Measurements from ENCODE around the gene MYO1D. TPM values are rescaled to one million over a fixed set of nuclear protein-coding genes. Genes with fewer than 3 reads are reported as not detected.

MYO1D gene
- total RNA-seq, 1 experiment from 2014 or later = 2.3 TPM

- Histone ChIP-seq H3K27ac (no peak overlapping the region), H3K9me3 (replicated peaks) (no peaks in the 10 kb centered on the region), H3K4me3 (peak overlapping the region; percentile 60), H3K36me3 (no peaks in the 10 kb centered on the region), H3K27me3 (no peaks in the 10 kb centered on the region), H3K4me1 (no peaks in the 10 kb centered on the region)
- peak; percentile 85 to 90 for DNase-seq
These were observed 340 bp upstream of the MYO1D start for GRCh38 chr17:32877164-32877764.

- Histone ChIP-seq H3K9me3 (replicated peaks) (no peaks in the 10 kb centered on the region), H3K27me3 (no peaks in the 10 kb centered on the region), H3K27ac (no peak overlapping the region), H3K36me3 (no peaks in the 10 kb centered on the region), H3K4me3 (peak overlapping the region; percentile 60; the same call in 1 of the 2 replicates), H3K4me1 (no peaks in the 10 kb centered on the region)
- peak in 1 of 2 experiments; percentile 6 for DNase-seq
These were observed 954 bp downstream of the MYO1D start for GRCh38 chr17:32875923-32876416.

GRCh38 chr17:32875230-32875917, 1.6 kb downstream of the MYO1D start:
- Histone ChIP-seq H3K4me1 (no peaks in the 10 kb centered on the region), H3K27ac (no peak overlapping the region), H3K9me3 (replicated peaks) (no peaks in the 10 kb centered on the region), H3K27me3 (no peaks in the 10 kb centered on the region), H3K36me3 (no peaks in the 10 kb centered on the region), H3K4me3 (no peak overlapping the region)
- DNase-seq = no peak

GRCh38 chr17:32873114-32873513, 3.8 kb downstream of the MYO1D start:
- no peak overlapping the region for H3K27ac ChIP-seq

GRCh38 chr17:32871746-32872145, 5.2 kb downstream of the MYO1D start:
- no peak overlapping the region for H3K27ac ChIP-seq
- DNase-seq = no peak
- no peaks in the 10 kb centered on the region for H3K36me3 ChIP-seq
- no peak overlapping the region for H3K4me3 ChIP-seq
- H3K4me1 ChIP-seq = no peaks in the 10 kb centered on the region
- peaks cover 7% of the 10 kb centered on the region; the same call in 1 of the 2 replicates for H3K27me3 ChIP-seq
- no peaks in the 10 kb centered on the region for H3K9me3 ChIP-seq (replicated peaks)

More at GRCh38 chr17:32873114-32873513, 3.8 kb downstream of the MYO1D start:
- H3K4me3 ChIP-seq = no peak overlapping the region
- H3K4me1 ChIP-seq = no peaks in the 10 kb centered on the region
- no peaks in the 10 kb centered on the region for H3K9me3 ChIP-seq (replicated peaks)
- H3K27me3 ChIP-seq = peaks cover 5% of the 10 kb centered on the region; the same call in 1 of the 2 replicates
- H3K36me3 ChIP-seq = no peaks in the 10 kb centered on the region
- DNase-seq = no peak

GRCh38 chr17:32870969-32871368, 6.0 kb downstream of the MYO1D start:
- H3K27me3 ChIP-seq = peaks cover 11% of the 10 kb centered on the region; the same call in 1 of the 2 replicates
- DNase-seq = no peak

GRCh38 chr17:32870027-32870670, 6.8 kb downstream of the MYO1D start:
- no peak overlapping the region for H3K27ac ChIP-seq
- no peak for DNase-seq

More at GRCh38 chr17:32870969-32871368, 6.0 kb downstream of the MYO1D start:
- Histone ChIP-seq H3K36me3 (no peaks in the 10 kb centered on the region), H3K27ac (no peak overlapping the region), H3K4me3 (no peak overlapping the region), H3K4me1 (no peaks in the 10 kb centered on the region), H3K9me3 (replicated peaks) (no peaks in the 10 kb centered on the region)

GRCh38 chr17:32869345-32870026, 7.4 kb downstream of the MYO1D start:
- Histone ChIP-seq H3K27me3 (peaks cover 21% of the 10 kb centered on the region; the same call in 1 of the 2 replicates), H3K4me3 (no peak overlapping the region), H3K4me1 (no peaks in the 10 kb centered on the region), H3K9me3 (replicated peaks) (no peaks in the 10 kb centered on the region), H3K36me3 (no peaks in the 10 kb centered on the region), H3K27ac (no peak overlapping the region)
- no peak for DNase-seq

More at GRCh38 chr17:32870027-32870670, 6.8 kb downstream of the MYO1D start:
- no peaks in the 10 kb centered on the region for H3K4me1 ChIP-seq
- H3K4me3 ChIP-seq = no peak overlapping the region
- no peaks in the 10 kb centered on the region for H3K9me3 ChIP-seq (replicated peaks)
- H3K27me3 ChIP-seq = peaks cover 19% of the 10 kb centered on the region; the same call in 1 of the 2 replicates
- no peaks in the 10 kb centered on the region for H3K36me3 ChIP-seq

- H3K36me3 ChIP-seq = no peaks in the 10 kb centered on the region
- H3K9me3 ChIP-seq (replicated peaks) = no peaks in the 10 kb centered on the region
- peaks cover 31% of the 10 kb centered on the region for H3K27me3 ChIP-seq
- H3K4me3 ChIP-seq = no peak overlapping the region
- H3K4me1 ChIP-seq = no peaks in the 10 kb centered on the region
- no peak for DNase-seq
- H3K27ac ChIP-seq = no peak overlapping the region
These were observed 11.8 kb downstream of the MYO1D start for GRCh38 chr17:32865141-32865540.

GRCh38 chr17:32863559-32863958, 13.4 kb downstream of the MYO1D start:
- Histone ChIP-seq H3K4me1 (no peaks in the 10 kb centered on the region), H3K27ac (no peak overlapping the region), H3K27me3 (peaks cover 30% of the 10 kb centered on the region), H3K36me3 (no peaks in the 10 kb centered on the region), H3K9me3 (replicated peaks) (no peaks in the 10 kb centered on the region), H3K4me3 (no peak overlapping the region)
- no peak for DNase-seq

- no peak for DNase-seq
- no peaks in the 10 kb centered on the region for H3K9me3 ChIP-seq (replicated peaks)
- H3K27me3 ChIP-seq = peaks cover 24% of the 10 kb centered on the region
- no peaks in the 10 kb centered on the region for H3K4me1 ChIP-seq
- no peak overlapping the region for H3K27ac ChIP-seq
- no peak overlapping the region for H3K4me3 ChIP-seq
- H3K36me3 ChIP-seq = no peaks in the 10 kb centered on the region
These were observed 14.0 kb downstream of the MYO1D start for GRCh38 chr17:32862940-32863339.

GRCh38 chr17:32861981-32862380, 14.9 kb downstream of the MYO1D start:
- Histone ChIP-seq H3K4me1 (no peaks in the 10 kb centered on the region), H3K27me3 (peaks cover 24% of the 10 kb centered on the region), H3K27ac (no peak overlapping the region), H3K36me3 (no peaks in the 10 kb centered on the region), H3K4me3 (no peak overlapping the region), H3K9me3 (replicated peaks) (no peaks in the 10 kb centered on the region)
- DNase-seq = no peak

GRCh38 chr17:32859857-32860525, 16.9 kb downstream of the MYO1D start:
- Histone ChIP-seq H3K4me1 (no peaks in the 10 kb centered on the region), H3K36me3 (no peaks in the 10 kb centered on the region), H3K27ac (no peak overlapping the region), H3K9me3 (replicated peaks) (no peaks in the 10 kb centered on the region), H3K4me3 (no peak overlapping the region), H3K27me3 (peaks cover 10% of the 10 kb centered on the region)
- no peak for DNase-seq

GRCh38 chr17:32855620-32856019, 21.3 kb downstream of the MYO1D start:
- Histone ChIP-seq H3K9me3 (replicated peaks) (no peaks in the 10 kb centered on the region), H3K36me3 (no peaks in the 10 kb centered on the region), H3K4me1 (no peaks in the 10 kb centered on the region), H3K27me3 (peaks cover 6% of the 10 kb centered on the region; the same call in 1 of the 2 replicates), H3K27ac (no peak overlapping the region), H3K4me3 (no peak overlapping the region)
- DNase-seq = no peak

Data from SJCRH30 (cell line).